ENCODE results near the gene TMEM219. TPM values are rescaled to one million over a fixed set of nuclear protein-coding genes. Genes with fewer than 3 reads are reported as not detected.

TMEM219 gene
- total RNA-seq, 3 donors from 2014 or later (not counting 1 experiment from before 2014, with no cell fraction given) = 50.2 to 69.5 (median 50.8) TPM

DNA sequence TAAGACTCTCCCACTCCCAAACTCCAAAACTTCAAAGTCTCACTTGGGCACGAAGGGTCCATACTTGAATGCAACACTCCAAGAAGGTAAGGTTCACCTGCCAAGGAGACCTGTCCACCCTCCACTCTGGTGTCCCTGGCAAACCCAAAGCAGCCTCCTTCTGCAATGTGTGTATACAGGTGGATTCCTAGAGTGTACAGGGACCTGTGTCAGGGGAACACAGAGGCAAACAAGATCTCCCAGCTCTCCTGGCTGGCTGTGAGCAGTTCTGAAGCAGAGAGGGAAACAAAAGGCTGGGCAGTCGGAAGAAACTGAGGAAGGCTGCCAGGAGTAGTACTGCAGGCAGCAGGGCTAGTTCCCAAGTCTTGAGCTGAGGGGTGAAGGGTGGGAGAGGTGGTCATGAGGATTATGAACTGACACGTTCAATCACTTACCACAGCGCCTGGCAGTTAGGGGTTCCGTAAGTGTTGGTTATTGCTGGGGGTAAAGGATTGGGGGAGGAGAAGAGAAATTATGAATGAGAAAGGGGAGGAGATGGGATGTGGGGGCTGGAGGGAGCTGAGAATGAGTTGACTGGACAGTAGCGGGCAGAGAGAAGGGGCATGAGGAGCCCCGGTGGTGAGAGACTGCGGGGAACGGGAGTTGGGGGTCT lies 36.6 kb upstream of the TMEM219 start:
- Histone ChIP-seq H3K9me3 (ENCODE audit: control insufficient read depth, insufficient read depth, low read length) (no peaks in the 10 kb centered on the region), H3K27ac (ENCODE audit: low read length) (no peak overlapping the region), H3K4me1 (ENCODE audit: control insufficient read depth, insufficient read depth, low read length) (peaks cover 21% of the 10 kb centered on the region), H3K36me3 (ENCODE audit: control insufficient read depth, insufficient read depth, low read length) (peaks cover 20% of the 10 kb centered on the region), H3K27me3 (ENCODE audit: control insufficient read depth, insufficient read depth, low read length) (no peaks in the 10 kb centered on the region), H3K4me3 (ENCODE audit: low read length) (peak overlapping the region; percentile 73)
- peak overlapping the region; percentile 91 to 97 for H3K27ac Mint-ChIP-seq
- H3K4me3 Mint-ChIP-seq = peak overlapping the region; percentile 97
- ATAC-seq (no peak), DNase-seq (peak in 1 of 2 donors; percentile 24)
- H3K9me3 Mint-ChIP-seq = no peaks in the 10 kb centered on the region
- H3K27me3 Mint-ChIP-seq (ENCODE audit: low read depth in 2 of 2) = no peaks in the 10 kb centered on the region
- peaks cover 10% of the 10 kb centered on the region for H3K36me3 Mint-ChIP-seq
- WGBS (ENCODE audit: insufficient coverage) = 14% methylated on average over 9 of the region's 9 CpGs
- intact Hi-C loops (cut with micrococcal nuclease) = no loop called here
- peaks cover 33 to 49% of the 10 kb centered on the region in 2 donors for H3K4me1 Mint-ChIP-seq
- TF ChIP-seq, protein P1, sequence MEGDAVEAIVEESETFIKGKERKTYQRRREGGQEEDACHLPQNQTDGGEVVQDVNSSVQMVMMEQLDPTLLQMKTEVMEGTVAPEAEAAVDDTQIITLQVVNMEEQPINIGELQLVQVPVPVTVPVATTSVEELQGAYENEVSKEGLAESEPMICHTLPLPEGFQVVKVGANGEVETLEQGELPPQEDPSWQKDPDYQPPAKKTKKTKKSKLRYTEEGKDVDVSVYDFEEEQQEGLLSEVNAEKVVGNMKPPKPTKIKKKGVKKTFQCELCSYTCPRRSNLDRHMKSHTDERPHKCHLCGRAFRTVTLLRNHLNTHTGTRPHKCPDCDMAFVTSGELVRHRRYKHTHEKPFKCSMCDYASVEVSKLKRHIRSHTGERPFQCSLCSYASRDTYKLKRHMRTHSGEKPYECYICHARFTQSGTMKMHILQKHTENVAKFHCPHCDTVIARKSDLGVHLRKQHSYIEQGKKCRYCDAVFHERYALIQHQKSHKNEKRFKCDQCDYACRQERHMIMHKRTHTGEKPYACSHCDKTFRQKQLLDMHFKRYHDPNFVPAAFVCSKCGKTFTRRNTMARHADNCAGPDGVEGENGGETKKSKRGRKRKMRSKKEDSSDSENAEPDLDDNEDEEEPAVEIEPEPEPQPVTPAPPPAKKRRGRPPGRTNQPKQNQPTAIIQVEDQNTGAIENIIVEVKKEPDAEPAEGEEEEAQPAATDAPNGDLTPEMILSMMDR (IDR thresholded peaks at IDR 0.05) = no peak

DNA sequence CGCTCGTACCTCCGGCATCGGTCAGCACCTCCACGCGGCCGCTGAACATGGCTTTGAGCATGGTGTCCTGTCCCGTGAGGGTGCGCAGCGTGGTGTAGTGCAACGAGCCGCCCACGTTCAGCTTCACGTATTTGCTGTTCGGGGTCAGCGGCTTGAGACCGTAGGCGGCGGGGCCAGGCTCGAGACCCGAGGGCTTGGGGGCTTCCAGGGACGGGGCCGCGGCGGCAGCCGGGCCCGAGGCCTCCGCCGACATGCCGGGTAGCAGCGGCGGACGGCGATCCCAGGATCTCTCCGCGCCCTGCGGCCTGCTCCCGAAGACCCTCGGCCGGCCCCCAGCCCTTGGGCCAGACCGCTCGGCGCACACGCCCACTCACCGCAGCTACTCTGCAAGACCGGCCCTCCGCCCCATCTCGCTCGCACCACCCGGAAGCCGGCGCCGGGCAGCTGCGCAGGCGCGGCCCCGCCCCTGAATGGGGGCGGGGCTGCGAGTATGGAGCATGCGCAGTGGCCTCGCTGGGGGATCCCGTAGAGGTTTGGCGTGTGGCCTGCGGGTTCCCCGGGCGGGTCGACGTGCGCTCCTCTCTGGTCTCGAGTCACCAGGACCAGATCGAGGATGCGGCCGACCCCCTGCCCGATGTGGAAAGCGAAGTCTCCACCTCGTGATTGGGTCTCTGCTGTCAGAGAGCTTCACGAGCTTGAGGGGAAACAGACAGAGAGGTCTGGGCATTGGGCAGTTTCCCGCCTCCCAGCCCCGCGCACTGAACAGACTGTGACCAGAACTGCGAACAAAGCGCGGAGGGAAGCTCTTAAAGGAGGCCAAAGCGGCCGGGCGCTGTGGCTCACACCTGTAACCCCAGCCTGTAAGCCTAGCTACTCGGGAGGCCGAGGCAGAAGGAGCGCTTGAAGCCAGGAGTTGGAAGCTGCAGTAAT lies 35.8 kb upstream of the TMEM219 start, which contains the start of gene KCTD13:
Gene KCTD13, minus strand, starts transcription at position 446 of the 930 bp plus-strand sequence. Its CDS starts 193 bp downstream, at position 253.
- Mint-ChIP-seq H3K4me1 (peaks cover 25 to 43% of the 10 kb centered on the region in 2 donors), H3K27me3 (ENCODE audit: low read depth in 2 of 2) (no peaks in the 10 kb centered on the region), H3K27ac (peak within 1 kb of the TSS; percentile 91 to 97), H3K4me3 (peak within 1 kb of the TSS; percentile 97), H3K36me3 (peaks cover 3% of the 10 kb centered on the region), H3K9me3 (no peaks in the 10 kb centered on the region)
- H3K36me3 ChIP-seq (ENCODE audit: control insufficient read depth, insufficient read depth, low read length) = peaks cover 12% of the 10 kb centered on the region
- WGBS (ENCODE audit: insufficient coverage) = under 1% methylated on average over 89 of the region's 89 CpGs
- ATAC-seq = peak; percentile 90 to 95 (median 93)
- no peaks in the 10 kb centered on the region for H3K9me3 ChIP-seq (ENCODE audit: control insufficient read depth, insufficient read depth, low read length)
- peak within 1 kb of the TSS; percentile 82 for H3K27ac ChIP-seq (ENCODE audit: low read length)
- peaks cover 21% of the 10 kb centered on the region for H3K4me1 ChIP-seq (ENCODE audit: control insufficient read depth, insufficient read depth, low read length)
- peak; percentile 92 to 96 for DNase-seq
- H3K27me3 ChIP-seq (ENCODE audit: control insufficient read depth, insufficient read depth, low read length) = no peaks in the 10 kb centered on the region
- TF ChIP-seq, protein P1 (IDR thresholded peaks at IDR 0.05) = no peak
- intact Hi-C loops (cut with micrococcal nuclease) = loop anchor here (1.0 kb wide), 2 partner anchors 35 to 47 kb away; partner anchors contain the start of gene TAOK2
- peak within 1 kb of the TSS; percentile 73 for H3K4me3 ChIP-seq (ENCODE audit: low read length)

DNA sequence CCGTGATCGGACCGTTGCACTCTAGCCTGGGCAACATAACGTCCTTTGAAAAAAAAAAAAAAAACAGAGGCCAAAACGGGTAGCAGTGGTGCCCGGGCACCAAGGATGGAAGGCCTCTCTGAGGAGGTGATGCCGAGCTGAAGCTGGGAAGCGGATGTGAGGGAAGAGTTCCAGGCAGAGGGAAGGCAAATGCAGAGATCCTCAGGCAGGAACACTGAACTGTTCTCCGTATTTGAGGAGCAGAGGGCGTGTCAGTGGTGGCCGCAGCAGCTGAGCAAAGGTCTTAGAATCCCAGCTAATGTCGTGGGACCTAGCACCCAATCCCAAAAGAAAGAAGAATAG lies 35.2 kb upstream of the TMEM219 start:
- ATAC-seq (no peak), DNase-seq (no peak)
- peaks cover 21% of the 10 kb centered on the region for H3K4me1 ChIP-seq (ENCODE audit: control insufficient read depth, insufficient read depth, low read length)
- H3K4me3 Mint-ChIP-seq = peak overlapping the region; percentile 97
- 15% methylated on average over 12 of the region's 12 CpGs for WGBS (ENCODE audit: insufficient coverage)
- H3K27me3 ChIP-seq (ENCODE audit: control insufficient read depth, insufficient read depth, low read length) = no peaks in the 10 kb centered on the region
- H3K4me1 Mint-ChIP-seq = peaks cover 25 to 40% of the 10 kb centered on the region in 2 donors
- no peaks in the 10 kb centered on the region for H3K36me3 Mint-ChIP-seq
- H3K9me3 ChIP-seq (ENCODE audit: control insufficient read depth, insufficient read depth, low read length) = no peaks in the 10 kb centered on the region
- H3K9me3 Mint-ChIP-seq = no peaks in the 10 kb centered on the region
- intact Hi-C loops (cut with micrococcal nuclease) = loop anchor here (1.0 kb wide), 2 partner anchors 35 to 47 kb away; partner anchors contain the start of gene TAOK2
- H3K27ac ChIP-seq (ENCODE audit: low read length) = peak overlapping the region; percentile 82
- H3K27ac Mint-ChIP-seq = peak overlapping the region; percentile 91 to 97
- H3K36me3 ChIP-seq (ENCODE audit: control insufficient read depth, insufficient read depth, low read length) = peaks cover 7% of the 10 kb centered on the region
- H3K27me3 Mint-ChIP-seq (ENCODE audit: low read depth in 2 of 2) = no peaks in the 10 kb centered on the region
- H3K4me3 ChIP-seq (ENCODE audit: low read length) = peak overlapping the region; percentile 73
- TF ChIP-seq, protein P1 (IDR thresholded peaks at IDR 0.05) = no peak

Measured in natural killer cell (primary cell).